ENCODE data around the gene PLVAP. TPM values are rescaled to one million over a fixed set of nuclear protein-coding genes. Genes with fewer than 3 reads are reported as not detected.

PLVAP gene
- total and polyA plus RNA-seq, 9 of the 15 experiments (the other 6 are each of a cell fraction or from before 2014, with no cell fraction given) = 0.09 to 0.84 (median 0.51) TPM; not detected in 4

DNA sequence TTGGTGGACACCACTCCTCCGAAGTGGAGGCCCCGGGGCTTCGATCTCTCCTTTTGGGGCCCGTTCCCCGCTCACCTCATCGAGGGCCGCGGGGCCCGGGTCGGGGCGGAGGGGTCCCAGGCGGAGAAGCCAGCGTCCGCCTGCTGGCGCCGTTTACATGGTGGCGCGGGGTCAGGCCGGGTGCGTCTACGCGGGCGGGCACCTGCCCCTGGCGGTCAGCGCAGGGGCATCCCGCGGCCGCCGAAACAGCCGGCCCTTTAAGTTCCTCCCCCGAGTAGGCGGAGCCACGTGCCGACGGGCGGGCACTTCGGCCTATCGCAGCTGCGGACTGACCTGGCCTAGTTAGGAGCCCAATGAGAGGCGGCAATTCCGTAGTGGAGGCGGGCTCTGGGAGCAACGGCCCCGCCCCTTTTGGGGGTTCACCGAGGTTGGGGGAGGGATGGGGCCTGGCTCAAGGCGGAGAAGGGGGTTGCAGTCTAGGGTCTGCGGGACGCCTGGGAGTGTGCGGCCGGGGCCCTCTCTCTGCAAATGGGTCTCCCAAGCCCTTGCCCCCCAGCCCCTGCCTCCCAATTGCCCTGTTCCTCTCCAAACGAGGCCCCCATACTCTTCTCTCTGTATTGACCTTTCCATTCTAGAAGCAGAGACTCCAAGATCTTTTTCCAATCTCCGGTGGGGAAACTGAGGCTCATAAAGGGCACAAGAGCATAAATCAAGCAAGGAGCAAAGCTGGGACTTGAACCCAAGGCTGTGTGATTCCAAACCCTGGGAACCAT lies 73.8 kb downstream of the PLVAP start, which contains the start of gene ABHD8 (continued):
- TF ChIP-seq, protein P1, sequence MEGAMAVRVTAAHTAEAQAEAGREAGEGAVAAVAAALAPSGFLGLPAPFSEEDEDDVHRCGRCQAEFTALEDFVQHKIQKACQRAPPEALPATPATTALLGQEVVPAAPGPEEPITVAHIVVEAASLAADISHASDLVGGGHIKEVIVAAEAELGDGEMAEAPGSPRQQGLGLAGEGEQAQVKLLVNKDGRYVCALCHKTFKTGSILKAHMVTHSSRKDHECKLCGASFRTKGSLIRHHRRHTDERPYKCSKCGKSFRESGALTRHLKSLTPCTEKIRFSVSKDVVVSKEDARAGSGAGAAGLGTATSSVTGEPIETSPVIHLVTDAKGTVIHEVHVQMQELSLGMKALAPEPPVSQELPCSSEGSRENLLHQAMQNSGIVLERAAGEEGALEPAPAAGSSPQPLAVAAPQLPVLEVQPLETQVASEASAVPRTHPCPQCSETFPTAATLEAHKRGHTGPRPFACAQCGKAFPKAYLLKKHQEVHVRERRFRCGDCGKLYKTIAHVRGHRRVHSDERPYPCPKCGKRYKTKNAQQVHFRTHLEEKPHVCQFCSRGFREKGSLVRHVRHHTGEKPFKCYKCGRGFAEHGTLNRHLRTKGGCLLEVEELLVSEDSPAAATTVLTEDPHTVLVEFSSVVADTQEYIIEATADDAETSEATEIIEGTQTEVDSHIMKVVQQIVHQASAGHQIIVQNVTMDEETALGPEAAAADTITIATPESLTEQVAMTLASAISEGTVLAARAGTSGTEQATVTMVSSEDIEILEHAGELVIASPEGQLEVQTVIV (CRISPR knock-in tag; IDR thresholded peaks at IDR 0.05; ENCODE audit: borderline replicate concordance) = no peak
- TF ChIP-seq SMAD1 (IDR thresholded peaks at IDR 0.05; ENCODE audit: low read depth, low read length, partially characterized antibody) (no peak), IRF2 (CRISPR knock-in tag; IDR thresholded peaks at IDR 0.05) (no peak), JUND (IDR thresholded peaks at IDR 0.05; ENCODE audit: borderline replicate concordance, low read depth, low read length) (peak; percentile 33; the same call in 1 of the 2 replicates), JUND (tag; IDR thresholded peaks at IDR 0.05; ENCODE audit: borderline replicate concordance, low read depth, low read length) (no peak), ETV6 (IDR thresholded peaks at IDR 0.05; ENCODE audit: borderline replicate concordance in 1 of 2, low read depth in 2 of 2, low read length in 1 of 2) (no peak), ETV6 (CRISPR knock-in tag; IDR thresholded peaks at IDR 0.05; ENCODE audit: borderline replicate concordance) (no peak), ZNF384 (IDR thresholded peaks at IDR 0.05; ENCODE audit: low read depth, low read length) (no peak), ESRRA (IDR thresholded peaks at IDR 0.05; ENCODE audit: borderline replicate concordance, low read depth) (peak; percentile 61; the same call in 1 of the 2 replicates), CXXC5 (CRISPR knock-in tag; IDR thresholded peaks at IDR 0.05) (peak; percentile 86), MXI1 (IDR thresholded peaks at IDR 0.05; ENCODE audit: low read depth, low read length) (peak; percentile 27; the same call in 1 of the 2 replicates), PRPF4 (IDR thresholded peaks at IDR 0.05; ENCODE audit: insufficient read depth, low read depth, low read length, poor library complexity, severe bottlenecking) (no peak), ZNF589 (CRISPR knock-in tag; IDR thresholded peaks at IDR 0.05; ENCODE audit: low read depth) (no peak), TGIF2 (CRISPR knock-in tag; IDR thresholded peaks at IDR 0.05) (no peak), FOXA3 (CRISPR knock-in tag; conservative IDR thresholded peaks at IDR 0.05 in 1 of 2, IDR thresholded peaks at IDR 0.05 in 1 of 2) (peak in 1 of 2 experiments; percentile 72; a peak in 1 of 4 replicates), HCFC1 (IDR thresholded peaks at IDR 0.05; ENCODE audit: low read depth, low read length) (peak; percentile 49; the same call in 1 of the 2 replicates), ZC3H8 (IDR thresholded peaks at IDR 0.05) (no peak), NR2C1 (IDR thresholded peaks at IDR 0.05) (peak; percentile 55; the same call in 1 of the 2 replicates), NR2C1 (tag; IDR thresholded peaks at IDR 0.05) (peak; percentile 41; the same call in 1 of the 2 replicates), TBP (optimal IDR thresholded peaks at IDR 0.05; ENCODE audit: low read depth, low read length) (peak; percentile 37), MTA3 (IDR thresholded peaks at IDR 0.05; ENCODE audit: borderline replicate concordance) (peak; percentile 86), SNIP1 (IDR thresholded peaks at IDR 0.05; ENCODE audit: low read depth) (no peak), RAD21 (CRISPR knock-in tag; conservative IDR thresholded peaks at IDR 0.05 in 1 of 2, IDR thresholded peaks at IDR 0.05 in 1 of 2) (peak in 1 of 2 experiments; percentile 24; a peak in 1 of 4 replicates), HEY1 (CRISPR knock-in tag; IDR thresholded peaks at IDR 0.05; ENCODE audit: borderline replicate concordance) (no peak)
- TF ChIP-seq, protein P2, sequence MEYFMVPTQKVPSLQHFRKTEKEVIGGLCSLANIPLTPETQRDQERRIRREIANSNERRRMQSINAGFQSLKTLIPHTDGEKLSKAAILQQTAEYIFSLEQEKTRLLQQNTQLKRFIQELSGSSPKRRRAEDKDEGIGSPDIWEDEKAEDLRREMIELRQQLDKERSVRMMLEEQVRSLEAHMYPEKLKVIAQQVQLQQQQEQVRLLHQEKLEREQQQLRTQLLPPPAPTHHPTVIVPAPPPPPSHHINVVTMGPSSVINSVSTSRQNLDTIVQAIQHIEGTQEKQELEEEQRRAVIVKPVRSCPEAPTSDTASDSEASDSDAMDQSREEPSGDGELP (CRISPR knock-in tag; IDR thresholded peaks at IDR 0.05; ENCODE audit: borderline replicate concordance) = peak; percentile 90

Data from K562 (cell line).